ENCODE measurements around the gene UST.
"Not testable (repeated sequence)": the region's sequence is repeated elsewhere in the genome, so short reads cannot be mapped to it uniquely, and the experiment has no call there.

Gene UST

DNA sequence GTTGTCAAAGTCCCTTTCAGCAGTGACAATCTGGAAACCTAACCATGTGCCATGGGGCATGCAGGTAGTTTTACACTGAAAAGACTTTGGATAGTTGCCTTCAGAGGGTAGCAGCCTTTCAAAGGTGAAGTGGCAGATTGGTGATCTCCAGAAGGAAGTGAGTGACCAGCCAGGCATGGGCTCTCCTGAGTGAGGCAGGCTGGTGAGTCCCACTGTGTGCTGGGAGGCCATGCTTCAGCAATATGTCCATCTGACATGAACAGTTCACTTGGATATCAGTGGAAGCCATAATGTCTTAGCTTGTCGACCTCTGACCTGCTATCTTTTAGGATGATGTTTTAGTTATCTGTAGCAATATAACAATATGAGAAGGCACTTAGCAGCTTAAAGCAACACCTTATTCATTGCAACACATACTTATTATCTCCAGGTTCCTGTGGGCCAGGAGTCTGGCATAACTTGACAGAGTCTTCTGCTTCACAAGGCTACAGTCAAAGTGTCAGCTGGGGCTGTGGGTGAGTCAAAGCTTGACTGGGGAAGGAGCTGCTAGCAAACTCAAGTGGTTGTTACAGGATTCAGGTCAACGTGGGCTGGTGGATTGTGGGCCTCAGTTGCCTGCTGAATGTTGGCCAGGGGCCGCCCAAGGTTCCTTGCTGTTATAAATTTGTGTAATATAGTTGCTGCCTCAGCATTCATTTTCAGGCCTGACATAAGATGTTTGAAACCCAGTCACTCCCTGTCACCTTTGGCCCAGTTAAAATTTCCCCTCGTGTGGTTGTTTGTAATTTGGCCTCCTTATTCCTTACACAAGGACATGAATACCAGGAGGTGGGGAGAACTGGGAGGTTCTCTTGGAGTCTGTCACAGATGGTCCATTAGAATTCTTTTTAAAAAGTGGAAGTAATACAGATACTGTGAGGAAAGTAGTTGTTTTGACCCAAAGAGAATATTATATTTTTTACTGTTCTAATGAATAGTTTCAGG is 100.2 kb downstream of the UST start:
- H3K4me3 ChIP-seq (ENCODE audit: low read depth, low read length), result no peak overlapping the region
- H3K4me1 ChIP-seq, result peaks cover 11% of the 10 kb centered on the region
- no peaks in the 10 kb centered on the region for H3K9me3 ChIP-seq (ENCODE audit: control insufficient read depth, low read length)
- H3K4me2 ChIP-seq (ENCODE audit: low read length), result no peak overlapping the region
- H3K9ac ChIP-seq, result no peak overlapping the region
- peak overlapping the region; percentile 1 for H3K27ac ChIP-seq
- TF ChIP-seq CTCF (IDR thresholded peaks at IDR 0.05), result no peak
- H3K36me3 ChIP-seq (ENCODE audit: control insufficient read depth, insufficient read depth, low read length), result no peaks in the 10 kb centered on the region
- H3K79me2 ChIP-seq, result peaks cover 17% of the 10 kb centered on the region
- no peak overlapping the region for H2AFZ ChIP-seq
- no peaks in the 10 kb centered on the region for H3K27me3 ChIP-seq (ENCODE audit: control insufficient read depth, insufficient read depth, low read length)

GRCh38 chr6:148848915-148849314 is 102.1 kb downstream of the UST start:
- Histone ChIP-seq H3K9me3 (ENCODE audit: control insufficient read depth, low read length) (no peaks in the 10 kb centered on the region), H3K4me2 (ENCODE audit: low read length) (no peak overlapping the region), H3K27ac (no peak overlapping the region), H3K4me1 (peaks cover 11% of the 10 kb centered on the region), H3K79me2 (peaks cover 32% of the 10 kb centered on the region), H2AFZ (no peak overlapping the region), H3K36me3 (ENCODE audit: control insufficient read depth, insufficient read depth, low read length) (no peaks in the 10 kb centered on the region), H3K27me3 (ENCODE audit: control insufficient read depth, insufficient read depth, low read length) (no peaks in the 10 kb centered on the region), H3K9ac (no peak overlapping the region), H3K4me3 (ENCODE audit: low read depth, low read length) (no peak overlapping the region)
- TF ChIP-seq CTCF (IDR thresholded peaks at IDR 0.05), result no peak

DNA sequence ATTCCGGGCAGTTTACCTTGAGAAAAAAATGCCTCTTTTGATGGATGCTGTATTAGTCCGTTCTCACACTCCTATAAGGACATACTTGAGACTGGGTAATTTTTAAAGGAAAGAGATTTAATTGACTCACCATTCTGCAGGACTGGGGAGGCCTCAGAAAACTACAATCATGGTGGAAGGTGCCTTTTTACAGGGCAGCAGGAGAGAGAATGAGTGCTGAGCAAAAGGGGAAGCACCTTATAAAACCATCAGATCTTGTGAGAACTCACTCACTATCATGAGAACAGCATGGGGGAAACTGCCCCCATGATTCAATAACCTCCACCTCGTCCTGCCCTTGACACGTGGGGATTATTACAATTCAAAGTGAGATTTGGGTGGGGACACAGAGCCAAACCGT is 102.6 kb downstream of the UST start:
- not testable (repeated sequence) for H3K9me3 ChIP-seq (ENCODE audit: control insufficient read depth, low read length); H2AFZ ChIP-seq; H3K36me3 ChIP-seq (ENCODE audit: control insufficient read depth, insufficient read depth, low read length); H3K9ac ChIP-seq; H3K4me2 ChIP-seq (ENCODE audit: low read length); H3K27ac ChIP-seq; H3K4me3 ChIP-seq (ENCODE audit: low read depth, low read length); H3K27me3 ChIP-seq (ENCODE audit: control insufficient read depth, insufficient read depth, low read length)
- peaks cover 11% of the 10 kb centered on the region for H3K4me1 ChIP-seq
- H3K79me2 ChIP-seq, result peaks cover 32% of the 10 kb centered on the region

DNA sequence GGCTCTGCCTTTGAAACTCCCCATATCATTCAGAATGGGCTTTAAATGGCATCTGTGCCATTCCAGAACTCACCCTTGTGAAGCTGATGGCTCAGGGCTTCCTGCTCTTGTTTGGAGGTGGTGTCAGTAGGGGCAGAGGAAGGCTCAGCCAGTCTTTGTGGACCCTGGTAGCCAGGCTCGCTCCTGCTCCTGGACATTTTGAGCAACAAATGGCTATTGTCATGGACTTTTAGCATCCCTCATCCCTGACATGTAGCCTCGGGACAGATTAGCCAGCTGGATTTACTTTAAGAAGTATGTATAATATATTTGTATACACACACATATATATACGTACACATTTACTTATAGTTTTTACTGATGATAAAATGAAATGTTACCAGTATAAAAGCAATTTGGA is 104.1 kb downstream of the UST start:
- H3K4me2 ChIP-seq (ENCODE audit: low read length), result no peak overlapping the region
- H3K9ac ChIP-seq, result no peak overlapping the region
- no peaks in the 10 kb centered on the region for H3K9me3 ChIP-seq (ENCODE audit: control insufficient read depth, low read length)
- H3K36me3 ChIP-seq (ENCODE audit: control insufficient read depth, insufficient read depth, low read length), result no peaks in the 10 kb centered on the region
- H2AFZ ChIP-seq, result no peak overlapping the region
- H3K27me3 ChIP-seq (ENCODE audit: control insufficient read depth, insufficient read depth, low read length), result no peaks in the 10 kb centered on the region
- no peak overlapping the region for H3K27ac ChIP-seq
- peaks cover 11% of the 10 kb centered on the region for H3K4me1 ChIP-seq
- no peak overlapping the region for H3K4me3 ChIP-seq (ENCODE audit: low read depth, low read length)
- TF ChIP-seq CTCF (IDR thresholded peaks at IDR 0.05), result no peak
- peaks cover 35% of the 10 kb centered on the region for H3K79me2 ChIP-seq

DNA sequence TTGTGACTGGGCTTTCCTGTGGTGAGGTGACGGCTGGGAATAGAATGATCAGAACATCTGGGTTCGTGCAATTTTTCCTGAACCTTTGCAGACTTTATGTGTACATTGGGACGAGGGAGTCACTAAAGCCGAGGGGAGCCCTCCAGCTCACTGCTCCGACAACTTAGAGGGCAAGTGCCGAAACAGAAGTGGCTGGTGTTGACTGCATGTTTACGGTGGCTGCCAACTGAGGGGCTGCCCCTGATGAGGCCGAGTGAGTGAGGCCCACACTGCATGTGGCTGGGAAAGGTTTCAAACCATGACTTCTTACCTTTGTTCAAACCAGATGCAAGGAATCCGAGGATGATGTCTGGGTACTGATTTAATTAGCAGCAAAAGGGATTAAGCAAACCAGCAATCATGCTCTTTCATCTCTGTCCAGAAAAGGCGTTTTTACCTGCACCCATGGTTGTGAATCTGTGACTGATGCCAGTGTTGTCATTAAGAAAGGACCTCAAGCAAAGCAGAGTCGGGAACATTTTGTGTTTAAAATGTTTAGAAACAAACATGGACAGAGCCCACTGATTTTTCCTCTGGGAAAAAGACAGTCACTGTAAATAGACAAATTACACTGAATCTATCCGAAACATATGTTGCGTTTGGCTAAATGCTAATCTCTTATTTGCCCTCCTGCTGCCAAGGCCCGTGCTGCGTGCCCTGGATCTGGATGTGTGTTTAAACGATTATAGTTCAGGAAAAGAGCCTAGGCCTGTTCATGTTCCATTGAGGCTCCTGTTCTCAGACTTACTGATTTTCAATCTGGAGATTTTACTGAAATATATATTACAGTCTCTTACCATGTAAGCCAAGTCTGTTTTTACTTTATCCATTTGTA is 105.1 kb downstream of the UST start:
- Histone ChIP-seq H3K27me3 (ENCODE audit: control insufficient read depth, insufficient read depth, low read length) (no peaks in the 10 kb centered on the region), H3K36me3 (ENCODE audit: control insufficient read depth, insufficient read depth, low read length) (no peaks in the 10 kb centered on the region), H3K4me2 (ENCODE audit: low read length) (no peak overlapping the region), H3K27ac (no peak overlapping the region), H3K4me1 (peaks cover 9% of the 10 kb centered on the region), H3K4me3 (ENCODE audit: low read depth, low read length) (no peak overlapping the region), H3K79me2 (peaks cover 36% of the 10 kb centered on the region), H3K9me3 (ENCODE audit: control insufficient read depth, low read length) (no peaks in the 10 kb centered on the region), H3K9ac (no peak overlapping the region), H2AFZ (no peak overlapping the region)
- TF ChIP-seq CTCF (IDR thresholded peaks at IDR 0.05), result no peak

Data from parathyroid adenoma (tissue), 2 donors.